HuH-7.5 (cell line): ENCODE results near the gene MYO1G.
"Not testable (repeated sequence)": the region's sequence is repeated elsewhere in the genome, so short reads cannot be mapped to it uniquely, and the experiment has no call there.

Experiments
- DNase-seq: peaks from one replicate; pipeline ENCODE4 v3.0.0; 2011; ENCODE audit warnings: low spot score

MYO1G gene

GRCh38 chr7:44936322-44936721 is 42.5 kb downstream of the MYO1G start:
- DNase-seq = no peak

DNA sequence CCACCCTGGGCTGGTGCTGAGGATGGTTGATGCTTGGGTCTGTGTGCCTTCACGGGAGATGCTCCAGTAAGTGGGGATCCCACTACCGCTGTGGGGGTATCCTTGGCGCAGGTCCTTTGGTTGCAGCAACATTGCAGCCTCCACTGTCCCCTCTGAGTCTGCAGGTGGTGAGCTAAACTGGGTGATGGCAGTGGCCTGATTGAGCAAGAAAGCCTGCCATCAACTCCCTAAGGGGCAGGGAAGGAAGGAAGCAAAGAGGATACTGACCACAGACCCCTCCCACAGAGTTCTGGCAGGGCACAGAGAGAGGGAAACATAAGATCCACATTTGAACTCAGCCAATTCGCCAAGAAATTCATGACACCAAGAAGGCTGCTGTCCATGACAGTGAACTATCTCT is 43.2 kb downstream of the MYO1G start:
- no peak for DNase-seq

GRCh38 chr7:44935016-44935415 is 43.8 kb downstream of the MYO1G start:
- DNase-seq = no peak

- DNase-seq = not testable (repeated sequence)
Observed at GRCh38 chr7:44934510-44934909, 44.3 kb downstream of the MYO1G start.

GRCh38 chr7:44930921-44931320 is 47.9 kb downstream of the MYO1G start:
- DNase-seq = no peak

DNA sequence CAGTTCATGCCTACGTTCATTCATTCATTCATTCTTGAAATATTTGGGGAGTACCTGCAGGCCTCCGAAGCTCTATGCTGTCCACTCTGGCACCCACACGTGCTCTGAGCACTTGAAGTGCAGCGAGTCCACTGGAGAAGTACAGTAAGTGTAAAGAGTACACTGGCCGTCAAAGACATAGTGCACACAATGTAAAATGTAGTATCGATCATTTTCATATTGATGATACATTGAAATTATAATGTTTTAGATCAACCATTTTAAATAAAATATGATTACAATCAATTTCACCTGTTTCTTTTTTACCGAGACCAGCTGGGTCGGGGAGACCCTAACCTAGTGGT is 56.5 kb downstream of the MYO1G start:
- DNase-seq = no peak

- peak; percentile 75 for DNase-seq
Observed at GRCh38 chr7:44921607-44922350, 57.0 kb downstream of the MYO1G start.

DNA sequence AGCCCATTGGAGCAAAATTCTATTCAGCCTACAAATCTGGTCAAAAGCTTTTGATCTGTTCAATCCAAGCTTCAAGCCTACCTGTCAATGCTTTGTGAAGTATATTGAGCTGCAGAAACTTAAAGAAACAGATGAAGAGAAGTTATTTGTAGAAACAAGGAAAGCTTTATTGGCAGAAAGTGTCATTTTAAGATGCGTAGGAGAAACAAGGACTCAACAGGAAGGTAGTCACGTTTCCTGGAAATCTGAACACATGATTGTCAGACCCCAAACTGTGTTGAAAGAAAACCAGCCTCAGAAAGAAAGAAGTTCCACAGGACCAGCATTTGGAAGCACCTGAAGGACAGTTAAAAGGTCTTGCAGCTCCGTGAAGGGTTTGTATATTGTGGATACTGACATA is 58.7 kb downstream of the MYO1G start:
- DNase-seq = no peak

DNA sequence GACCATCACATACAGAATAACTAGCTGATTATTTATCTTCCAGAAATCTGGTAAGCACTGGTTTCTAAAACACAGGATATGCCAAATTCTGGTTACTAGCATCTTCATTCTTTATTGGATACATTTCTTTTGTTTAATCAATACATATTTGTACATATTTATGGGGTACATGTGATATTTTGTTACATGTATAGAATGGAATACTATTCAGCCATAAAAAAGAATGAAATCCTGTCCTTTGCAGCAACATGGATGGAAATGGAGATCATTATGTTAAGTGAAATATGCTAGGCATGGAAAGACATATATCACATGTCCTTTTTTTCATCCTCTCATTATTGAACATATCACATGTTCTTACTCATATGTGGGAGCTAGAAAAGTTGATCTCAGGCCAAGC is 60.8 kb downstream of the MYO1G start:
- no peak for DNase-seq

- DNase-seq = no peak
Observed at GRCh38 chr7:44917465-44917864, 61.4 kb downstream of the MYO1G start.

GRCh38 chr7:44914992-44915607 is 63.7 kb downstream of the MYO1G start:
- DNase-seq = no peak

GRCh38 chr7:44912775-44913347 is 66.0 kb downstream of the MYO1G start:
- DNase-seq = no peak
